Activated T-helper 1 cell treated with anti-CD3 and anti-CD28 coated beads, Interleukin-12 subunit alpha, Interleukin-12 subunit beta, Interleukin-2, Interleukin-4 antibody, amounts not matched to agents 30 ng/mL and 10 ng/mL and 1 ng/mL, durations not matched to agents 14 hours and 24 hours and 36 hours (primary cell): ENCODE data around the gene UBA52. TPM values are rescaled to one million over a fixed set of nuclear protein-coding genes. Genes with fewer than 3 reads are reported as not detected.

ENCODE experiments used
- DNase-seq: peaks from one replicate; pipeline ENCODE4 v3.0.0; 2021; ENCODE audit warnings: low spot score
- H3K27ac Mint-ChIP-seq: one replicate; pipeline ENCODE4 v1.8.0; 2021; ENCODE audit warnings: mild to moderate bottlenecking, mixed read lengths
- H3K27me3 Mint-ChIP-seq: one replicate; pipeline ENCODE4 v1.8.0; 2022; ENCODE audit warnings: mild to moderate bottlenecking, moderate library complexity, mixed read lengths; ENCODE audit not compliant: insufficient read depth
- H3K36me3 Mint-ChIP-seq: one replicate; pipeline ENCODE4 v1.8.0; 2021; ENCODE audit warnings: low read depth, mixed read lengths
- H3K4me1 Mint-ChIP-seq: one replicate; pipeline ENCODE4 v1.8.0; 2021; ENCODE audit warnings: low read depth, mixed read lengths
- H3K4me3 Mint-ChIP-seq: one replicate; pipeline ENCODE4 v1.8.0; 2021; ENCODE audit warnings: mild to moderate bottlenecking, moderate library complexity, mixed read lengths
- H3K9me3 Mint-ChIP-seq: one replicate; pipeline ENCODE4 v1.8.0; 2021; ENCODE audit warnings: mixed read lengths
- intact Hi-C: fragments of 100-400 bp; cut with micrococcal nuclease; formaldehyde crosslinking; loops from one replicate; pipeline ENCODE4 v1.15.1; 2024
- total RNA-seq: library from RNA; stranded (reverse); gene quantifications from 2 replicates; pipeline ENCODE4 v1.2.3, GENCODE V29; 2022

UBA52 gene
- total RNA-seq, 1 donor from 2014 or later, result 1,500 TPM

DNA sequence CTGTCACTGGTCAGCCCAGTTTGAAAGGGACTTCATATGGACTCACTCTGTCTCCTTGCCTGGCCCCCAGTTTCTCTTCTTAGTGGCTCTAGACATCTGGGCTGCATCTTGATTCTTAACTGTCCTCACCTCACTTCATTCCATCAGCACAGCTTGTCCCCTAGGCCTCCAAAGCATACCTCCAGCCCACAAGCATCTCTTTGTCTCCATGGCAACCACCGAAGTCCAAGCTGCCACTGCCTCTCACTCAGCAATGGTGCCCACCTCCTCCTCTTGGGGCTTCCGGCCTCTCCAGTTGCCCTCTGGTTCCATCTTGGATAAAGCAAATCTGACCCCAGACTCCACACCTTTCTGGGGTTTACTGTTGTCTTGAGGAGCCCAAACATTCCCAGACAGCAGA lies 55.2 kb downstream of the UBA52 start:
- no peak for DNase-seq
- H3K4me3 Mint-ChIP-seq, result no peak overlapping the region
- peaks cover 7% of the 10 kb centered on the region for H3K27me3 Mint-ChIP-seq
- intact Hi-C loops, result no loop called here
- H3K36me3 Mint-ChIP-seq, result no peaks in the 10 kb centered on the region
- no peaks in the 10 kb centered on the region for H3K9me3 Mint-ChIP-seq
- no peak overlapping the region for H3K27ac Mint-ChIP-seq
- H3K4me1 Mint-ChIP-seq, result no peaks in the 10 kb centered on the region

Other genes starting within 250 kb of the UBA52 start
- gene LSM4, start 248.8 kb upstream of the UBA52 start, total RNA-seq, result 198 and 200 TPM in 2 replicates
- 17.9 and 21.5 TPM in 2 replicates for gene PGPEP1, start 231.3 kb upstream of the UBA52 start, total RNA-seq
- not detected in 2 replicates for gene GDF15, start 185.7 kb upstream of the UBA52 start, total RNA-seq
- not detected in 2 replicates for gene LRRC25, start 174.2 kb upstream of the UBA52 start, total RNA-seq
- 135 and 141 TPM in 2 replicates for gene SSBP4, start 152.5 kb upstream of the UBA52 start, total RNA-seq
- gene ISYNA1, start 133.7 kb upstream of the UBA52 start, total RNA-seq, result 9.0 and 10.7 TPM in 2 replicates
- 23.6 and 24.1 TPM in 2 replicates for gene ELL, start 49.8 kb upstream of the UBA52 start, total RNA-seq
- 163 and 167 TPM in 2 replicates for gene FKBP8, start 28.3 kb upstream of the UBA52 start, total RNA-seq
- gene KXD1, start 14.0 kb upstream of the UBA52 start, total RNA-seq, result 128 and 133 TPM in 2 replicates
- 134 and 135 TPM in 2 replicates for gene REX1BD, start 16.9 kb downstream of the UBA52 start, total RNA-seq
- gene CRLF1, start 34.9 kb downstream of the UBA52 start, total RNA-seq, result not detected in 2 replicates
- gene TMEM59L, start 41.0 kb downstream of the UBA52 start, total RNA-seq, result 0.10 and 0.17 TPM in 2 replicates
- gene KLHL26, start 65.2 kb downstream of the UBA52 start, total RNA-seq, result 12.7 and 16.0 TPM in 2 replicates
- gene CRTC1, start 111.8 kb downstream of the UBA52 start, total RNA-seq, result 6.1 and 7.6 TPM in 2 replicates
- gene COMP, start 219.4 kb downstream of the UBA52 start, total RNA-seq, result not detected in 2 replicates